ENCODE measurements around the gene TMEM59. TPM values are rescaled to one million over a fixed set of nuclear protein-coding genes. Genes with fewer than 3 reads are reported as not detected.
A peak's percentile ranks its signal among the peaks of the same experiment; 100 is the strongest.
"Not testable (repeated sequence)": the region's sequence is repeated elsewhere in the genome, so short reads cannot be mapped to it uniquely, and the experiment has no call there.

Gene TMEM59
- total RNA-seq, 4 donors from 2014 or later, result 337 to 492 (median 444) TPM

GRCh38 chr1:54053745-54054437 is 887 bp upstream of the TMEM59 start:
- no peak for DNase-seq
- intact Hi-C loops (cut with DNase I), result loop anchor here (5.0 kb wide), 1 partner anchor 107 kb away; the partner anchor contains the start of genes IFT25 and LRRC42
- H3K27me3 ChIP-seq, result no peaks in the 10 kb centered on the region
- H3K4me1 ChIP-seq, result peaks cover 17 to 25% of the 10 kb centered on the region in 2 donors
- peaks cover 0 to 4% of the 10 kb centered on the region in 2 donors for H3K36me3 ChIP-seq
- no peak for TF ChIP-seq POLR2A (IDR thresholded peaks at IDR 0.05)
- no peak for TF ChIP-seq CTCF (IDR thresholded peaks at IDR 0.05)
- H3K27ac ChIP-seq, result peak overlapping the region in 2 of 3 donors; percentile 10 to 85
- H3K4me3 ChIP-seq (replicated peaks in 1 of 3), result peak overlapping the region; percentile 28 to 73 (median 38)
- 20 to 31% methylated on average over 9 to 21 of the region's 21 CpGs for WGBS, 2 donors
- no peaks in the 10 kb centered on the region for H3K9me3 ChIP-seq

DNA sequence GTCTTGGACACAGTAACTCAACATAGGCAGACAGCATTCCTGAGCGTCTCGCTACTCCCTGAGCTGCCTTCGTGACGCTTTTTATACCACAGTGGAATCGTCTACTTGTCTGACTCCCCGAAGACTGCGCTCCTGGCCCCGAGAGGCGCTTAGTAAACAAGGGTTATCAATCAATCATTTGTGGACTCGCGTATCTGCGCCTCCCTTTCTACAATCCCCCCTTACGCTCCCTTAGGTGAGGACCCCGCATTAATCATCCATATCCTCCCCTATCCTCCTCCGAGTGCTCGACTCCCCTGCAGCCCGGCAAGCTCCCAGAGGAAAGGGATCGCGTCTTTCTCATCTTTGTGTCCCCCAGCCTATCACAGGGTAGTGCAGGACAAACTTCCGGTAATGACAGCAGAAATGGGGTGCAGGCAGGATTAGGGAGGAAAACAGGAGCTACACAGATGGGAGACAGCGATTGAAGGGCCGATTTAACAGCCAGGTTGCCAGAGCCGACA is 522 bp downstream of the TMEM59 start:
- H3K27ac ChIP-seq, result peak overlapping the region; percentile 81 to 86 (median 85)
- TF ChIP-seq POLR2A (IDR thresholded peaks at IDR 0.05), result peak in 1 of 2 donors; percentile 5
- no peak for TF ChIP-seq CTCF (IDR thresholded peaks at IDR 0.05)
- peak overlapping the region; percentile 59 to 88 (median 73) for H3K4me3 ChIP-seq (replicated peaks in 1 of 3)
- no peaks in the 10 kb centered on the region for H3K9me3 ChIP-seq
- DNase-seq, result peak; percentile 47 to 51
- intact Hi-C loops (cut with DNase I), result loop anchor here (5.0 kb wide), 1 partner anchor 105 kb away; the partner anchor contains the start of genes IFT25 and LRRC42
- H3K4me1 ChIP-seq, result peaks cover 17 to 33% of the 10 kb centered on the region in 2 donors
- no peaks in the 10 kb centered on the region for H3K27me3 ChIP-seq
- peaks cover 0 to under 1% of the 10 kb centered on the region in 2 donors for H3K36me3 ChIP-seq
- 1% methylated on average over 23 of the region's 23 CpGs for WGBS, 2 donors

DNA sequence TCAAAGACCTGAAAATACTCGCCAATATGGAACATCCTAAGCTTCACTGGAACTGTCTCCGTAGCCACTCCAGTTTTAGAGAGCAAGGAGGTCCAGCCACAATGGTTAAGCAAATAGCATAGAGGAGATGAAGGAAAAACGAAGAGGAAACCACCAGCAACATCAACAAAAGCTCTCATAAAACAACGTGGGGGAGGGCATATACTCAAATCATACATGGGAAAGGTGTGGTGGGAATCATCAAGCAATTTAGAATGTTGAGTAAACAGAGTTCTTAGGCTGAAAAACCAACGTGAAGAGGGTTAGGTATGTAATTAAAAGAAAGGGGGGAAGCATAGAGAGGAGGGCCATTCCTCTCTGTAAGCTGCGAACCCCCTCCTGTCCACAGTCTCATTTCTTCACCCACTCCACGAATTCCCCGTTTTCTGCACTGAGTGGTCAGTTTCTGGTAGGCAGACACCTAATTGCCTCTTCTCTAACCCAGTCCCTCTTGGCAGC is 1.0 kb downstream of the TMEM59 start:
- no peaks in the 10 kb centered on the region for H3K27me3 ChIP-seq
- H3K27ac ChIP-seq, result peak overlapping the region; percentile 81 to 86 (median 85)
- DNase-seq, result no peak
- no peak for TF ChIP-seq POLR2A (IDR thresholded peaks at IDR 0.05)
- no peak for TF ChIP-seq CTCF (IDR thresholded peaks at IDR 0.05)
- peaks cover 17 to 33% of the 10 kb centered on the region in 2 donors for H3K4me1 ChIP-seq
- WGBS, 2 donors, result 2 to 3% methylated on average over 8 of the region's 8 CpGs
- intact Hi-C loops (cut with DNase I), result loop anchor here (5.0 kb wide), 1 partner anchor 105 kb away; the partner anchor contains the start of genes IFT25 and LRRC42
- H3K9me3 ChIP-seq, result no peaks in the 10 kb centered on the region
- H3K36me3 ChIP-seq, result no peaks in the 10 kb centered on the region
- peak overlapping the region; percentile 59 to 88 (median 73) for H3K4me3 ChIP-seq (replicated peaks in 1 of 3)

GRCh38 chr1:54050435-54050834 is 2.6 kb downstream of the TMEM59 start:
- DNase-seq; H3K27ac ChIP-seq; H3K27me3 ChIP-seq; H3K9me3 ChIP-seq; H3K36me3 ChIP-seq; H3K4me3 ChIP-seq (replicated peaks in 1 of 3): not testable (repeated sequence)
- WGBS, 2 donors, result 95 to 96% methylated on average over 12 of the region's 12 CpGs
- intact Hi-C loops (cut with DNase I), result loop anchor here (5.0 kb wide), 1 partner anchor 103 kb away; the partner anchor contains the start of genes IFT25 and LRRC42
- peaks cover 17 to 33% of the 10 kb centered on the region in 2 donors for H3K4me1 ChIP-seq

GRCh38 chr1:54047384-54048305 is 5.4 kb downstream of the TMEM59 start:
- intact Hi-C loops (cut with DNase I), result no loop called here

More at GRCh38 chr1:54047384-54048305, 5.4 kb downstream of the TMEM59 start:
- no peak overlapping the region for H3K4me3 ChIP-seq (replicated peaks in 1 of 3)
- TF ChIP-seq POLR2A (IDR thresholded peaks at IDR 0.05) (no peak), CTCF (IDR thresholded peaks at IDR 0.05) (no peak)
- WGBS, 2 donors, result 82 to 83% methylated on average over 5 of the region's 5 CpGs
- no peak overlapping the region for H3K27ac ChIP-seq
- peaks cover 9 to 25% of the 10 kb centered on the region in 2 donors for H3K4me1 ChIP-seq
- DNase-seq, result no peak
- no peaks in the 10 kb centered on the region for H3K27me3 ChIP-seq
- H3K36me3 ChIP-seq, result peaks cover 4 to 6% of the 10 kb centered on the region in 2 donors
- H3K9me3 ChIP-seq, result no peaks in the 10 kb centered on the region

Measured in thyroid gland (tissue), 4 donors.